RWPE2 (cell line): ENCODE results near the gene PDE8B.

Experiments used
- ATAC-seq: fragments of 200-7000 bp; cut with Tn5 transposase; 3 replicates; pipeline ENCODE4 v1.9.1; 2021; ENCODE audit warnings: low read depth
- DNase-seq: peaks from one replicate; pipeline ENCODE4 v3.0.0-alpha.2; 2020; ENCODE audit warnings: low spot score
- H3K27ac ChIP-seq: fragments of 450-650 bp; 2 replicates; pipeline ENCODE4 v1.5.1; 2017; ENCODE audit warnings: mild to moderate bottlenecking; ENCODE audit not compliant: poor library complexity, severe bottlenecking
- H3K27me3 ChIP-seq: fragments of 250-450 bp; sonication (Bioruptor Pico); 2 replicates; pipeline ENCODE4 v1.5.1; 2021; ENCODE audit warnings: mild to moderate bottlenecking, moderate library complexity; ENCODE audit not compliant: insufficient read depth, poor library complexity, severe bottlenecking
- H3K36me3 ChIP-seq: fragments of 250-450 bp; sonication (Bioruptor Pico); 2 replicates; pipeline ENCODE4 v1.5.1; 2020; ENCODE audit warnings: low read depth, mild to moderate bottlenecking, moderate library complexity
- H3K4me1 ChIP-seq: fragments of 250-450 bp; sonication (Bioruptor Pico); 2 replicates; pipeline ENCODE4 v1.5.1; 2021; ENCODE audit warnings: mild to moderate bottlenecking, moderate library complexity; ENCODE audit not compliant: insufficient read depth, poor library complexity, severe bottlenecking
- H3K4me3 ChIP-seq: fragments of 250-450 bp; sonication (Bioruptor Pico); 2 replicates; pipeline ENCODE4 v1.5.1; 2021; ENCODE audit warnings: mild to moderate bottlenecking, moderate library complexity; ENCODE audit not compliant: severe bottlenecking
- H3K9me3 ChIP-seq: fragments of 250-450 bp; sonication (Bioruptor Pico); 2 replicates; pipeline ENCODE4 v1.5.1; 2021; ENCODE audit warnings: mild to moderate bottlenecking, moderate library complexity; ENCODE audit not compliant: severe bottlenecking
- TF ChIP-seq, protein P1 (sequence below): fragments of 450-650 bp; IDR thresholded peaks from one replicate; pipeline ENCODE4 v1.5.1; 2017; ENCODE audit warnings: mild to moderate bottlenecking, moderate library complexity; ENCODE audit not compliant: poor library complexity, severe bottlenecking

Gene PDE8B

DNA sequence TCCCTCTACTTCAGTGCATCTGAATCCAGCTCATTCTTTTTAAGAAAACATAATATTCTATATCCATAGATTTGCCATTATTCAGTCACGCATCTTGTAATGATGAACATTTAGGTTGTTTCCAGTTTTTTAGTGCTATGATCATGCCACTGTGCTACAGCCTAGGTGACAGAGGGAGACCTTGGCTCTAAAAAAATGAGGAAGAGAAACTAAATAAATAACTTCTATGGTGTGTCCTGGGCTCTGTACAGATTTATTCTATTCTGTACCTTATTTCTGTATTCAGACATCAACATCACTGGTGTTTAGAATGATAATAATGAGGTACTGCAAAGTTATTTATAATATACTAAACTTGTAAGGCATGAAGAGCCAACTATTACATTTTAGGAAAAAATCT is 45.9 kb downstream of the PDE8B start:
- ATAC-seq (no peak), DNase-seq (no peak)

DNA sequence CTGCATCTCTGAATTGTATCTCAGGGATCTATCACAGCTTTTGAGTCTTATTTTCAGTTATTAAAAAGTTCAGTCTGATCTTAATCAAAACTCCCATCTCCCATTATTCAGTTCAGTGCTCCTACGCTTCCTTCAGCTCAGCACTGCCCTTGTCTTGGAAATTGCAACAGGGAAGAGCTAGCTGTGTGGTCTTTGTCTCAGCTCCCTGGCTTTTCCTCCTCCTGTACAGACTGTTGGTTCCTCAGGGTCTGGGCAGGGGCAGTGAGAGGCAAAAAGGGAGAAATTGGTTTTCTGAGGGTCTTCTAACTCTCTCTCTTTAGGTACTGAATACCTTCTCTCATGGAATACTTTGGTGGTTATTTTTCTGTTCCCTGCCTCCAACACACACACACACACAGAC is 48.2 kb downstream of the PDE8B start:
- H3K27me3 ChIP-seq = peaks cover 8% of the 10 kb centered on the region
- H3K27ac ChIP-seq = no peak overlapping the region
- no peaks in the 10 kb centered on the region for H3K36me3 ChIP-seq
- H3K9me3 ChIP-seq = no peaks in the 10 kb centered on the region
- DNase-seq (no peak), ATAC-seq (no peak)
- TF ChIP-seq, protein P1, sequence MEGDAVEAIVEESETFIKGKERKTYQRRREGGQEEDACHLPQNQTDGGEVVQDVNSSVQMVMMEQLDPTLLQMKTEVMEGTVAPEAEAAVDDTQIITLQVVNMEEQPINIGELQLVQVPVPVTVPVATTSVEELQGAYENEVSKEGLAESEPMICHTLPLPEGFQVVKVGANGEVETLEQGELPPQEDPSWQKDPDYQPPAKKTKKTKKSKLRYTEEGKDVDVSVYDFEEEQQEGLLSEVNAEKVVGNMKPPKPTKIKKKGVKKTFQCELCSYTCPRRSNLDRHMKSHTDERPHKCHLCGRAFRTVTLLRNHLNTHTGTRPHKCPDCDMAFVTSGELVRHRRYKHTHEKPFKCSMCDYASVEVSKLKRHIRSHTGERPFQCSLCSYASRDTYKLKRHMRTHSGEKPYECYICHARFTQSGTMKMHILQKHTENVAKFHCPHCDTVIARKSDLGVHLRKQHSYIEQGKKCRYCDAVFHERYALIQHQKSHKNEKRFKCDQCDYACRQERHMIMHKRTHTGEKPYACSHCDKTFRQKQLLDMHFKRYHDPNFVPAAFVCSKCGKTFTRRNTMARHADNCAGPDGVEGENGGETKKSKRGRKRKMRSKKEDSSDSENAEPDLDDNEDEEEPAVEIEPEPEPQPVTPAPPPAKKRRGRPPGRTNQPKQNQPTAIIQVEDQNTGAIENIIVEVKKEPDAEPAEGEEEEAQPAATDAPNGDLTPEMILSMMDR = no peak
- H3K4me3 ChIP-seq = no peak overlapping the region
- H3K4me1 ChIP-seq = no peaks in the 10 kb centered on the region

More for the DNA sequence above, 45.9 kb downstream of the PDE8B start:
- TF ChIP-seq, protein P1 = no peak
- Histone ChIP-seq H3K36me3 (no peaks in the 10 kb centered on the region), H3K4me1 (no peaks in the 10 kb centered on the region), H3K4me3 (no peak overlapping the region), H3K27ac (no peak overlapping the region), H3K9me3 (no peaks in the 10 kb centered on the region), H3K27me3 (peaks cover 21% of the 10 kb centered on the region)

DNA sequence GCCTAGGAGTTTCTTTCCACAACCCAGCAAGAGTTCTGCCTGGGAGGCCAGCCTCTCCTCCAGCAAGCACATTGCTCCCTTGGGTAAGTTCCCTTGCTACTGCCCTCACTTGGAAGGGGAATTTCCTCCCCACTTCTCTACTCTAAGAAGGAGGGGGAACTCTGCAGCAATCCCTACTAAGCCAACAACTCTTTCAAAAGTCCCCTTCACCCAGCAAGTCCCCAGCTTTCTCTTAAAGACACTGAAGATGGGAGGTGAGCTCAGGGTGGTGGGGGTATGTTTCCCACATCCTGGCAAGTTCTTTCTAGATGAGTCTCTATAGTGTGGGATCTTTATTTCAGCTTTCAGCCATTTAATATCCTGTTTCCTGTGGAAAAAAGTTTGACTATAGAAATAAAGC is 49.0 kb downstream of the PDE8B start:
- DNase-seq (no peak), ATAC-seq (no peak)
- Histone ChIP-seq H3K27ac (no peak overlapping the region), H3K4me1 (no peaks in the 10 kb centered on the region), H3K4me3 (no peak overlapping the region), H3K9me3 (no peaks in the 10 kb centered on the region), H3K27me3 (peaks cover 7% of the 10 kb centered on the region), H3K36me3 (no peaks in the 10 kb centered on the region)
- TF ChIP-seq, protein P1 = no peak

DNA sequence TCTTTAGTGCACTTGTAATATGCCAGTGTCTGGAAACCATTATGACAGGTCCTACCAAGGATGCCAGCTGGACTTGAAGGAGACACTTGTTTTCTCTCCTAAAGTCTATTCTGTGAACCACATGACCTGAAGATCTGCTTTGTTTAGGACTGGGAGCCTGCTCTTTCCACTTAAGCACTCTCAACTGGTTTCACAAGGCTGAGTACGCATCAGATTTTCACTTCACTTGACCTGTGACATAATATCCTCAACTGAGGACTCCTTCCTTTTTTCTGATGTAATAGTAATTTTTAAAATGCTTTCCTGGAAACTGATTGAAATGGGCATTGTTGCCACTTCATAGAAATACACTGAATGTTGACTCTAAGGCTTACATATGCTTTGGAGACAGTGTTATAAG is 52.2 kb downstream of the PDE8B start:
- Histone ChIP-seq H3K27ac (no peak overlapping the region), H3K36me3 (no peaks in the 10 kb centered on the region), H3K4me3 (no peak overlapping the region), H3K27me3 (peaks cover 7% of the 10 kb centered on the region), H3K9me3 (no peaks in the 10 kb centered on the region), H3K4me1 (no peaks in the 10 kb centered on the region)
- ATAC-seq (no peak), DNase-seq (no peak)
- TF ChIP-seq, protein P1 = no peak

DNA sequence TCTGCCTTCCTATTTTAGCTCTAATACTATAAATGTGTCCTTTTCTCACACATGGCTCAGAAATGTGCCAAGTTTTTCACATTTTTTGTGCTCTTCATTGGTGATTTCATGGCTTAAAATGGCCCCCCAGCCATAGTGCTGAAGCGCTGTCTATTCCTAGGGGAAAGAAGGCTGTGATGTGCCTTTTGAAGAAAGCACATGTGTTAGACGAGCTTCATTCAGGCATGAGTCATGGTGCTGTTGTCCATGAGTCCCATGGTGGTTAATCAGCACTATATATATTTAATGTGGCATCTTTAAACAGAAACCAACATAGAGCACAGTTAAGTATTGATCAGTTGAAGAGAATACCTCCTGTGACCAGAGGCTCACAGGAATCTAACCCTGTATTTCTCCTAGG is 55.8 kb downstream of the PDE8B start:
- DNase-seq (no peak), ATAC-seq (no peak)
- Histone ChIP-seq H3K36me3 (no peaks in the 10 kb centered on the region), H3K27ac (no peak overlapping the region), H3K9me3 (no peaks in the 10 kb centered on the region), H3K27me3 (peaks cover 7% of the 10 kb centered on the region), H3K4me3 (no peak overlapping the region), H3K4me1 (no peaks in the 10 kb centered on the region)
- TF ChIP-seq, protein P1 = no peak
